HEK293T (cell line): ENCODE measurements around the gene BICC1.

Experiments used
- CTCF ChIA-PET: fragments of 350-600 bp; formaldehyde crosslinking; extraction: SDS; loops from one replicate; lab custom pipeline; 2021; ENCODE audit warnings: antibody characterized with exemption, inconsistent platforms; lab: Yijun Ruan, JAX
- POLR2A ChIA-PET: fragments of 350-600 bp; formaldehyde crosslinking; extraction: SDS; loops from one replicate; lab custom pipeline; 2020; ENCODE audit warnings: antibody characterized with exemption, inconsistent platforms; lab: Yijun Ruan, JAX
- DNase-seq: peaks from one replicate; pipeline ENCODE4 v3.0.0; 2012; ENCODE audit warnings: mixed read lengths; ENCODE audit errors: extremely low spot score
- ARNT ChIP-seq: fragments of 450-650 bp; IDR thresholded peaks from 2 replicates; pipeline ENCODE4 v1.6.1; 2017; ENCODE audit warnings: mild to moderate bottlenecking
- BHLHE40 ChIP-seq: fragments of 450-650 bp; IDR thresholded peaks from 2 replicates; pipeline ENCODE4 v1.6.1; 2016; ENCODE audit warnings: mild to moderate bottlenecking, moderate library complexity, borderline replicate concordance
- CTBP1 ChIP-seq: fragments of 450-650 bp; IDR thresholded peaks from 2 replicates; pipeline ENCODE4 v1.6.1; 2016; ENCODE audit warnings: borderline replicate concordance
- ELF4 ChIP-seq: fragments of 450-650 bp; IDR thresholded peaks from 2 replicates; pipeline ENCODE4 v1.6.1; 2017; ENCODE audit warnings: antibody characterized with exemption
- FOXA1 ChIP-seq: fragments of 450-650 bp; IDR thresholded peaks from 2 replicates; pipeline ENCODE4 v1.6.1; 2016; ENCODE audit warnings: mild to moderate bottlenecking
- FOXK2 ChIP-seq: fragments of 450-650 bp; IDR thresholded peaks from 2 replicates; pipeline ENCODE4 v1.6.1; 2016; ENCODE audit warnings: mild to moderate bottlenecking
- FOXM1 ChIP-seq: fragments of 450-650 bp; IDR thresholded peaks from 2 replicates; pipeline ENCODE4 v1.6.1; 2017; ENCODE audit warnings: mild to moderate bottlenecking, borderline replicate concordance
- HDGF ChIP-seq: fragments of 450-650 bp; IDR thresholded peaks from 2 replicates; pipeline ENCODE4 v1.6.1; 2017; ENCODE audit warnings: antibody characterized with exemption, borderline replicate concordance
- L3MBTL2 ChIP-seq: fragments of 450-650 bp; conservative IDR thresholded peaks from 2 replicates; pipeline ENCODE4 v1.6.1; 2016; ENCODE audit warnings: mild to moderate bottlenecking
- LEF1 ChIP-seq: fragments of 450-650 bp; IDR thresholded peaks from 2 replicates; pipeline ENCODE4 v1.6.1; 2017; ENCODE audit warnings: mild to moderate bottlenecking, borderline replicate concordance
- NFRKB ChIP-seq: fragments of 450-650 bp; IDR thresholded peaks from 2 replicates; pipeline ENCODE4 v1.6.1; 2016; ENCODE audit warnings: mild to moderate bottlenecking, moderate library complexity
- SP1 ChIP-seq: fragments of 450-650 bp; IDR thresholded peaks from 2 replicates; pipeline ENCODE4 v1.6.1; 2017
- SUZ12 ChIP-seq: fragments of 450-650 bp; IDR thresholded peaks from 2 replicates; pipeline ENCODE4 v1.6.1; 2016; ENCODE audit warnings: mild to moderate bottlenecking
- TARDBP ChIP-seq: fragments of 450-650 bp; IDR thresholded peaks from 2 replicates; pipeline ENCODE4 v1.6.1; 2016
- ZNF384 ChIP-seq: fragments of 450-650 bp; IDR thresholded peaks from 2 replicates; pipeline ENCODE4 v1.6.1; 2016
- TF ChIP-seq, protein P1 (sequence below): fragments of 450-650 bp; IDR thresholded peaks from 2 replicates; pipeline ENCODE4 v1.6.1; 2016

BICC1 gene

DNA sequence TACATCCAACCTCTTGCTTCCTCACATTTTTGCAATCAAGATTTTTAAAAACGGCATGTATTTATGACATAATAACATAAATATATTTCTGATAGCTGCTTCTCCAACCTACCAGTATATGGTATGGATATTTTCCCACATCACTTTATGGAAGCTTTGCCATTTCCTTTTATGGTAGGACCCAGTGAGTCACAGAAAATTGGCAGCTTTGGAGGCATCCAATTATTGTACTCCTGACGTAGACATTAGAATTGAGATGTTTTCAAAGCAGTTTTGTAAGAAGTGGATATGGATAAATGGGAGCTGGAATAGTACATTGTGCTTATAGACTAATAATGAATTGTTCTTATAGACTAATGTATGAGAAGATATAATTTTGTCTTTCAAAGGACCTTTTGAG, 23.8 kb upstream of the BICC1 start:
- POLR2A ChIA-PET = no interaction called here
- TF ChIP-seq FOXM1 (no peak), FOXA1 (no peak), NFRKB (no peak), TARDBP (no peak), L3MBTL2 (no peak), CTBP1 (no peak), SUZ12 (no peak), ELF4 (no peak), LEF1 (no peak), ARNT (no peak), SP1 (no peak), ZNF384 (no peak), BHLHE40 (no peak), HDGF (no peak)
- TF ChIP-seq, protein P1, sequence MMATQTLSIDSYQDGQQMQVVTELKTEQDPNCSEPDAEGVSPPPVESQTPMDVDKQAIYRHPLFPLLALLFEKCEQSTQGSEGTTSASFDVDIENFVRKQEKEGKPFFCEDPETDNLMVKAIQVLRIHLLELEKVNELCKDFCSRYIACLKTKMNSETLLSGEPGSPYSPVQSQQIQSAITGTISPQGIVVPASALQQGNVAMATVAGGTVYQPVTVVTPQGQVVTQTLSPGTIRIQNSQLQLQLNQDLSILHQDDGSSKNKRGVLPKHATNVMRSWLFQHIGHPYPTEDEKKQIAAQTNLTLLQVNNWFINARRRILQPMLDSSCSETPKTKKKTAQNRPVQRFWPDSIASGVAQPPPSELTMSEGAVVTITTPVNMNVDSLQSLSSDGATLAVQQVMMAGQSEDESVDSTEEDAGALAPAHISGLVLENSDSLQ = no peak
- CTCF ChIA-PET = no interaction called here
- no peak for DNase-seq

DNA sequence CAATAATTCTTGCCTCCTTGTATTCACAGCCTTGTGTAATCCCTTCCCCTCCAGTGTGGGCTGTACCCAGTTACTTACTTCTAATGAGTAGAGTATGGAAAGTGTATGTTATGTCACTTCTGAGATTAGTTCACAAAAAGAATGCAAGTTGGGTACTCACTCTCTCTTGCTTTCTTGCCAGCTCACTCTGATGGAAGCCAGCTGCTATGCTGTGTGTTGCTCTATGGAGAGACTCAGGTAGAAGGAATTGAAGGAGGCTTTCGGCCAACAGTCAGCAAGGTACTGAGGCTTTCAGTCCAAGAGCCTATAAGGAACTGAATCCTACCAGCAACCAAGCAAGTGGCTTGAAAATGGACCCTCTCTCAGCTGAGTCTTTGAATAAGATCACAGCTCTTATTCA, 9.7 kb upstream of the BICC1 start:
- ChIA-PET CTCF (no interaction called here), POLR2A (no interaction called here)
- DNase-seq = no peak
- TF ChIP-seq ZNF384 = no peak
- TF ChIP-seq, protein P1 = no peak
- no peak for TF ChIP-seq ELF4
- TF ChIP-seq FOXM1 = no peak
- TF ChIP-seq FOXK2 = no peak
- TF ChIP-seq BHLHE40 = no peak
- TF ChIP-seq TARDBP = no peak
- no peak for TF ChIP-seq FOXA1

DNA sequence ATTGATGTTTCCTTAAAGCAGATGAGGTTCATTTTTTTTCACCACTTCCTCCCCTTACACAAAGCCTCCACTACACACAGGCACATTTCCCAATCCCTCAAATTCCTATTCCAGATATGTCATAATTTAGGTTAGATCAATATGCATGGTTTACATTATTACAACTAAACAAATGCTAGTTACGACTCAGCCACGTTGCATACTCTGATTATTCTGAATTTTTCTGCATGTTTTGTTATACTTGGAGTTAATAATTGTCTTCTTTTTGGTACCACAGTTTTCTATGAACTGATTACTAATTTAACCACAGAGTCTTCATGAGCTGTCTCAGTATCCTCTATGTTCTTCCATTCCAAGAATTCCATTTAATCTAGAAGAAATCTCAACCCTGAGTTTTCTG, 4.4 kb upstream of the BICC1 start:
- ChIA-PET CTCF (no interaction called here), POLR2A (no interaction called here)
- no peak for DNase-seq
- TF ChIP-seq SUZ12 = no peak
- TF ChIP-seq HDGF = no peak
- no peak for TF ChIP-seq FOXK2

DNA sequence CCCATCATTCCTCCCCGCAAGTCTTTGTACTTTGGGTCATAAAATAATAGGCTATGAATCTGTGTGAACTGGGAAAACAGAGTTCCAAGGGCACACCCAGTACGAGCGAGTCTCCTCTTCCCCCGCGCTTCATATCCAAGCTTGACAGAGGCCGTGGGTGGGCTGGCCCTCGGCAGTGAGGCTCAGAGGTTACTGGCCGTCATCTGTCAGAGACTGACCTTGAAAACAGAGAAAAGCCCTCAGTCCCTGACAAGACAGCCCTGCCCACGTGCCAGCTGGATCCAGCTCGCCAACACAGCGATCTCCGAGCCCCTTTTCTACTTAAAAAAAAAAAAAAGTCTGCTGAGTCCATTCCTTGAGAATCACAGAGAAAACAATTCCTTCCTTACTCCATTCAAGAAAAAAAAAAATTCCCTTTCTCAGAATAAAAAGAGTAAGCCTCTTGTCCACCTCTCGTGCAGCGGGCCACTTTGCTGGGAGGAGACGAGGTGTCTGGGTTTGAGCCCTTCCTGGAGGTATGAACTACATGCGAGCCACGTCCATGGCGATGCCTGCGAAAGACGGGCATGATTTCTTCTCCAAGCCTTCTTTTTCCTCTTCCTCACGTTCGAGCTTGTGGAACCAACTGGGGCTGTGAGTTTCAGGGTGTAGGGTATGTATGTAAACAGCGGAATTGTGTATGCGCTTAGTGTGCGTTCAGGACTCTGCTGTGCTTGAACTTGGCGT, 744 bp upstream of the BICC1 start:
- no peak for DNase-seq
- TF ChIP-seq NFRKB = no peak
- TF ChIP-seq LEF1 = no peak
- no peak for TF ChIP-seq FOXK2
- no peak for TF ChIP-seq FOXM1
- TF ChIP-seq, protein P1 = no peak
- TF ChIP-seq SUZ12 = no peak
- ChIA-PET POLR2A (no interaction called here), CTCF (no interaction called here)

DNA sequence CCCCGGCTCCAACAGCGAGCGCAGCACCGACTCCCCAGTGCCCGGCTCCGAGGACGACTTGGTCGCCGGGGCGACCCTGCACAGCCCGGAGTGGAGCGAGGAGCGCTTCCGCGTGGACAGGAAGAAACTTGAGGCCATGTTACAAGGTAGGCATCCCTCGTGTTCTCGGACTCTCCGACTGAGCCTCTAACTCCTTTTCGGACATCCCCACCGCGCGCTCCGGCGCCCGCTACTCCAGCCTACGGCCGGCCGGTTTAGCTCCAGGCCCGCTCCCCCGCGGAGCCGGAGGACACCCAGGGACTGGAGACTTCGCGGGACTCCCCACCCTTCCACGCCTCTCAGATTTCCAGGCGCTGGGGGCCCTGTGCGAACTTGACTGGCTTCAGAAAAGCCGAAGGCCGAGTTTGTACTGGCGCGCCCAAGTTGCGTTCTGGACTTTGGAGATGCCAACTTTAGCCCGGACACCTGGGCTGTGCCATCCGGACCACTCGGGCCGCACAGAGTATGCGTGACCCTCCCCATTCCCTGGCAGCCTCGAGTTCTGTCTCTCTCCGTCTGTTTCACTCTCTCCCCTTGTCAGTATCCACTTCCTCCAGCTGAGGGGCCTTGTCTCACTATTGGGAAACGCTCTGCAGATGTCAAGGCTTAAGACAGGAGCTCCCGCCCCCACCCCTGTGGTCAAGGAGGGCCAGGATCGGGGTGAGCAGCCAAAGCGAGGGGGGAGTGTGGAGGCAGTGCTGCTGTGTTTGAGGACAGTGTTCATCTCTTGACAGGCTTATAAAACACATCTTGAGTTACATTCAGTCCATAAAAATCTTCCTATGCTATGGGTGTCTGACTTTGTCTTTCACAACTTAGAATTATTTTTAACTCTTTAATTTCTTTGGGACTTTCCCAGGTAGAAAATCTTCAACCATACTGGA, 777 bp downstream of the BICC1 start:
- POLR2A ChIA-PET = no interaction called here
- DNase-seq = peak; percentile 36
- CTCF ChIA-PET = interaction anchor here (0.5 to 0.6 kb wide), 3 partner anchors 61 to 1325 kb away, joined by 3 read pairs; no protein-coding TSS in a partner anchor
- peak; percentile 79 for TF ChIP-seq L3MBTL2
- TF ChIP-seq BHLHE40 = no peak
- no peak for TF ChIP-seq SUZ12
- TF ChIP-seq TARDBP = no peak

DNA sequence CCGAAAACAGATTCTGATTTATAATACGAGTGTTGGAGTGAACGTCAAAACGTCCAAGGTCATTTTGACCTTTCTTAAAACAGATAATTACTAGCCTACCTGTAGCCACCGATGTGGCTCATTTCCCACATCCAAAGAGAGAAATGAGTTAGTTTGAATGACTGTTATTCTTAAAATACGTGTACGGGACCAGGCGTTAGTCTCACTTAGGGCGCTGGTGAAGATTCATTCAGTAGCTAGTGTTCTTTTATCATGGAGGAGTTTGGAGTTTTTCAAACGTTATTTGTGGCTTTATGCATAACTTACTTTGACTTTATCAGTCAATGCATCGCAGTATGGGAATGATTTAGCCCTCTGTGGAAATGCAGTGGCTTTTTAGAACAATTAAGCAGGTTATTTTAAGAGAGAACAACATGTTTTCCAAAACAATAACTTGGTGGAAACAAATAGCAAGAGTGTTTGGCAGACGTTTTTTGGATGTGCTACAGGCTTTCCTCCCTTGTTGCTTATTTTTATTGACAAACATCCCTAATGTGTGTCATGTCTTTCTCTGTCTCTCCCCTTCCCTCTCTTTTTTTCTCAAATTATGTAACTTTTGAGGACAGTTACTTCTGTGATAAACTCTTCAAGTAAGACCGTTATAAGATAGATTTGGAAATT, 1.6 kb downstream of the BICC1 start:
- POLR2A ChIA-PET = no interaction called here

More for the DNA sequence above, 1.6 kb downstream of the BICC1 start:
- DNase-seq = no peak
- CTCF ChIA-PET = no interaction called here
- TF ChIP-seq CTBP1 (no peak), FOXA1 (no peak), TARDBP (no peak), SUZ12 (no peak), ELF4 (no peak), NFRKB (no peak), ARNT (no peak), BHLHE40 (no peak), LEF1 (no peak), FOXM1 (no peak), ZNF384 (no peak), FOXK2 (no peak), SP1 (no peak), L3MBTL2 (no peak), HDGF (no peak)
- TF ChIP-seq, protein P1 = no peak
